Loucy (cell line): Measurements from ENCODE around the gene PAFAH2.

ENCODE experiments used
- H2AFZ ChIP-seq: fragments of 200-600 bp; sonication (generic); 2 replicates; pipeline ENCODE4 v1.6.0; 2016; ENCODE audit warnings: antibody characterized with exemption, mild to moderate bottlenecking, low read length, moderate library complexity
- H3F3A ChIP-seq: fragments of 200-600 bp; 2 replicates; pipeline ENCODE4 v1.6.0; 2016; ENCODE audit warnings: antibody characterized with exemption, low read depth, mild to moderate bottlenecking
- H3K27me3 ChIP-seq: fragments of 200-600 bp; sonication (generic); 2 replicates; pipeline ENCODE4 v1.6.1; 2014; ENCODE audit warnings: low read length, mild to moderate bottlenecking; ENCODE audit not compliant: insufficient read depth, poor library complexity, severe bottlenecking
- H3K36me3 ChIP-seq: fragments of 200-600 bp; sonication (generic); 2 replicates; pipeline ENCODE4 v1.6.1; 2016; ENCODE audit warnings: low read length; ENCODE audit not compliant: insufficient read depth
- H3K4me1 ChIP-seq: fragments of 200-600 bp; sonication (generic); 2 replicates; pipeline ENCODE4 v1.5.1; 2014; ENCODE audit warnings: low read length, mild to moderate bottlenecking; ENCODE audit not compliant: insufficient read depth, poor library complexity, severe bottlenecking
- H3K4me2 ChIP-seq: fragments of 200-600 bp; sonication (generic); 2 replicates; pipeline ENCODE4 v1.6.0; 2014; ENCODE audit warnings: antibody characterized with exemption, low read length, low read depth, mild to moderate bottlenecking; ENCODE audit not compliant: poor library complexity, severe bottlenecking
- H3K4me3 ChIP-seq: fragments of 200-600 bp; sonication (generic); 2 replicates; pipeline ENCODE4 v1.5.1; 2014; ENCODE audit warnings: low read length, mild to moderate bottlenecking, mixed read lengths; ENCODE audit not compliant: poor library complexity, severe bottlenecking
- H3K79me2 ChIP-seq: fragments of 200-600 bp; sonication (generic); 2 replicates; pipeline ENCODE4 v1.6.1; 2014; ENCODE audit warnings: low read length; ENCODE audit not compliant: insufficient read depth
- H3K9ac ChIP-seq: fragments of 200-600 bp; sonication (generic); 2 replicates; pipeline ENCODE4 v1.6.0; 2014; ENCODE audit warnings: mild to moderate bottlenecking, low read depth, low read length, moderate library complexity; ENCODE audit not compliant: poor library complexity, severe bottlenecking
- H3K9me2 ChIP-seq: fragments of 200-600 bp; sonication (generic); replicated peaks from 2 replicates; pipeline ENCODE4 v1.6.1; 2016; ENCODE audit warnings: low read depth, low read length, mixed read lengths
- H3K9me3 ChIP-seq: fragments of 200-600 bp; sonication (generic); 2 replicates; pipeline ENCODE4 v1.6.1; 2014; ENCODE audit warnings: mild to moderate bottlenecking, antibody characterized with exemption, low read length, low read depth; ENCODE audit not compliant: insufficient read depth
- H4K20me1 ChIP-seq: fragments of 200-600 bp; sonication (generic); 2 replicates; pipeline ENCODE4 v1.6.0; 2014; ENCODE audit warnings: antibody characterized with exemption, low read length, mild to moderate bottlenecking; ENCODE audit not compliant: insufficient read depth, poor library complexity, severe bottlenecking
- CTCF ChIP-seq: fragments of 200-600 bp; sonication (generic); conservative IDR thresholded peaks from 2 replicates; pipeline ENCODE4 v1.5.1; 2014; ENCODE audit warnings: mild to moderate bottlenecking, antibody characterized with exemption, low read length
- EZH2phosphoT487 ChIP-seq: fragments of 200-600 bp; IDR thresholded peaks from 2 replicates; pipeline ENCODE4 v1.6.1; 2018; ENCODE audit warnings: antibody characterized with exemption, mild to moderate bottlenecking, moderate library complexity, borderline replicate concordance

PAFAH2 gene

GRCh38 chr1:26021647-26022403, 24.0 kb upstream of the PAFAH2 start, which contains the start of gene EXTL1:
EXTL1 (plus strand) TSS chr1:26021775; CDS start chr1:26022647, 872 bp downstream.
- no peak within 1 kb of the TSS for H3K4me2 ChIP-seq
- TF ChIP-seq CTCF (no peak), EZH2phosphoT487 (no peak)
- no peak within 1 kb of the TSS for H3K9ac ChIP-seq
- H4K20me1 ChIP-seq: no peaks in the 10 kb centered on the region
- H3K27me3 ChIP-seq: no peaks in the 10 kb centered on the region
- no peaks in the 10 kb centered on the region for H3F3A ChIP-seq
- H3K9me2 ChIP-seq: no peaks in the 10 kb centered on the region
- H2AFZ ChIP-seq: no peak within 1 kb of the TSS
- no peaks in the 10 kb centered on the region for H3K9me3 ChIP-seq
- H3K36me3 ChIP-seq: no peaks in the 10 kb centered on the region
- no peak within 1 kb of the TSS for H3K4me3 ChIP-seq
- peaks cover 19% of the 10 kb centered on the region for H3K4me1 ChIP-seq
- H3K79me2 ChIP-seq: no peaks in the 10 kb centered on the region

GRCh38 chr1:26020941-26021646, 23.2 kb upstream of the PAFAH2 start:
- H3K4me1 ChIP-seq: peaks cover 26% of the 10 kb centered on the region
- no peak overlapping the region for H3K4me2 ChIP-seq
- H2AFZ ChIP-seq: no peak overlapping the region
- no peaks in the 10 kb centered on the region for H4K20me1 ChIP-seq
- H3K36me3 ChIP-seq: no peaks in the 10 kb centered on the region
- no peaks in the 10 kb centered on the region for H3K9me3 ChIP-seq
- TF ChIP-seq EZH2phosphoT487: no peak
- no peak for TF ChIP-seq CTCF
- H3K4me3 ChIP-seq: no peak overlapping the region
- no peaks in the 10 kb centered on the region for H3F3A ChIP-seq
- no peaks in the 10 kb centered on the region for H3K79me2 ChIP-seq
- H3K9ac ChIP-seq: no peak overlapping the region
- H3K27me3 ChIP-seq: no peaks in the 10 kb centered on the region
- no peaks in the 10 kb centered on the region for H3K9me2 ChIP-seq

GRCh38 chr1:26020330-26020768, 22.5 kb upstream of the PAFAH2 start:
- Histone ChIP-seq H4K20me1 (no peaks in the 10 kb centered on the region), H3K4me2 (peak overlapping the region; percentile 39), H3K4me1 (peaks cover 26% of the 10 kb centered on the region), H3K9me2 (no peaks in the 10 kb centered on the region), H3K27me3 (no peaks in the 10 kb centered on the region), H3K9me3 (no peaks in the 10 kb centered on the region), H2AFZ (no peak overlapping the region), H3F3A (no peaks in the 10 kb centered on the region), H3K36me3 (no peaks in the 10 kb centered on the region), H3K79me2 (no peaks in the 10 kb centered on the region), H3K9ac (no peak overlapping the region), H3K4me3 (no peak overlapping the region)
- TF ChIP-seq CTCF: no peak
- TF ChIP-seq EZH2phosphoT487: no peak
